GM19328 (cell line): Measurements from ENCODE around the gene SPRY1.

ENCODE experiments used
- ATAC-seq: cut with Tn5 transposase; IDR thresholded peaks from one replicate; pipeline ENCODE4 v1.9.1; 2021; ENCODE audit warnings: mild to moderate bottlenecking, moderate library complexity; ENCODE audit not compliant: unreplicated experiment

Gene SPRY1

GRCh38 chr4:123379392-123379791 lies 17.2 kb upstream of the SPRY1 start:
- ATAC-seq = no peak

GRCh38 chr4:123380728-123381716 lies 15.6 kb upstream of the SPRY1 start:
- peak; percentile 60 for ATAC-seq

GRCh38 chr4:123381996-123382395 lies 14.6 kb upstream of the SPRY1 start:
- ATAC-seq = no peak

- ATAC-seq = no peak
Observed at GRCh38 chr4:123383566-123383965, 13.0 kb upstream of the SPRY1 start.

GRCh38 chr4:123386609-123387008 lies 10.0 kb upstream of the SPRY1 start:
- no peak for ATAC-seq

GRCh38 chr4:123390846-123391456 lies 5.6 kb upstream of the SPRY1 start:
- ATAC-seq = no peak

GRCh38 chr4:123393721-123394120 lies 2.9 kb upstream of the SPRY1 start:
- ATAC-seq = no peak

- peak; percentile 16 for ATAC-seq
Observed at GRCh38 chr4:123397144-123398065, 810 bp downstream of the SPRY1 start.

- peak; percentile 54 for ATAC-seq
Observed at GRCh38 chr4:123398066-123398852, 1.7 kb downstream of the SPRY1 start.

GRCh38 chr4:123398853-123399626 lies 2.4 kb downstream of the SPRY1 start:
- ATAC-seq = peak; percentile 22

GRCh38 chr4:123399627-123400358 lies 3.2 kb downstream of the SPRY1 start:
- ATAC-seq = no peak

- no peak for ATAC-seq
Observed at GRCh38 chr4:123401271-123402120, 4.9 kb downstream of the SPRY1 start.

GRCh38 chr4:123402121-123402465 lies 5.5 kb downstream of the SPRY1 start:
- no peak for ATAC-seq

- no peak for ATAC-seq
Observed at GRCh38 chr4:123403080-123403604, 6.5 kb downstream of the SPRY1 start.

- no peak for ATAC-seq
Observed at GRCh38 chr4:123404533-123404932, 7.9 kb downstream of the SPRY1 start.

GRCh38 chr4:123405267-123405865 lies 8.8 kb downstream of the SPRY1 start:
- ATAC-seq = no peak

- ATAC-seq = no peak
Observed at GRCh38 chr4:123406872-123407271, 10.3 kb downstream of the SPRY1 start.
